Heart left ventricle (tissue), 16 donors: ENCODE measurements around the gene SDHC. TPM values are rescaled to one million over a fixed set of nuclear protein-coding genes. Genes with fewer than 3 reads are reported as not detected.

Source experiments
- ATAC-seq, 4 donors: fragments of 200-7000 bp; cut with Tn5 transposase; one replicate each; pipeline ENCODE4 v1.9.1; 2020 to 2022; ENCODE audit warnings: moderate library complexity in 4 of 4, mild to moderate bottlenecking in 3 of 4, moderate number of reproducible peaks in 1 of 4
- DNase-seq, 5 donors: peaks; one replicate each; pipeline ENCODE4 v3.0.0-alpha.2; 2020
- H3K27ac ChIP-seq, 12 donors: fragments of 200-600 bp; sonication (generic) in 4 of 12; one replicate each; pipeline versions ENCODE4 v1.5.0 to v1.8.0; 2016 to 2022; ENCODE audit warnings: mild to moderate bottlenecking in 2 of 12
- H3K27me3 ChIP-seq, 9 donors: fragments of 200-600 bp; sonication (generic) in 2 of 9; one replicate each; pipeline versions ENCODE4 v1.5.1 to v1.8.0; 2016 to 2022; ENCODE audit warnings: mild to moderate bottlenecking in 3 of 9
- H3K36me3 ChIP-seq, 9 donors: fragments of 200-600 bp; sonication (generic) in 2 of 9; one replicate each; pipeline versions ENCODE4 v1.5.0 to v1.8.0; 2018 to 2022; ENCODE audit warnings: mild to moderate bottlenecking in 2 of 9
- H3K4me1 ChIP-seq, 12 donors: fragments of 200-600 bp; sonication (generic) in 4 of 12; one replicate each; pipeline versions ENCODE4 v1.5.0 to v1.8.0; 2016 to 2022; ENCODE audit warnings: mild to moderate bottlenecking in 3 of 12
- H3K4me3 ChIP-seq, 12 donors: fragments of 200-600 bp; sonication (generic) in 4 of 12; one replicate each; pipeline versions ENCODE4 v1.5.0 to v1.8.0; 2017 to 2022; ENCODE audit warnings: mild to moderate bottlenecking in 9 of 12, moderate library complexity in 4 of 12
- H3K9me3 ChIP-seq, 12 donors: fragments of 200-600 bp; sonication (generic) in 4 of 12; one replicate each; pipeline versions ENCODE4 v1.5.0 to v1.8.0; 2016 to 2022; ENCODE audit warnings: mild to moderate bottlenecking in 1 of 12
- POLR2A ChIP-seq, 2 donors: fragments of 450-650 bp; IDR thresholded peaks; one replicate each; pipeline ENCODE4 v1.6.1; 2017; ENCODE audit warnings: antibody characterized with exemption in 2 of 2, mild to moderate bottlenecking in 2 of 2, moderate library complexity in 2 of 2
- WGBS, 4 donors: extraction: QIAGEN DNeasy Blood & Tissue Kit in 2 of 4; methylation state at CpG; one replicate each; pipeline versions ENCODE4 v1.1.5 to v1.1.7; 2013 to 2018; 5-methylcytosine and 5-hydroxymethylcytosine counted together
- intact Hi-C, 10 donors: fragments of 100-400 bp; cut with DNase I; formaldehyde crosslinking; loops; one replicate each; pipeline versions ENCODE4 v1.11.1 to v1.14.2; 2022
- polyA plus RNA-seq, 2 donors: library from polyadenylated mRNA; stranded (reverse); fragments of 200-250 nt; gene quantifications; one replicate each; pipeline ENCODE4 v1.2.3, GENCODE V29; 2013
- total RNA-seq, 9 donors: library from RNA; depleted of rRNA in 2 of 9; stranded (reverse); fragments of >200 nt in 2 of 9; fragmentation: NEBNext Ultra II Directional in 3 of 9; extraction: Animal tissue kit (Norgen Biotek cat#: 25700) in 3 of 9; gene quantifications; one replicate each; pipeline versions ENCODE4 v1.1.0 to v1.2.4, GENCODE V29; 2016 to 2023
- TF ChIP-seq, protein P1 (sequence below), 12 donors: fragments of 200-600 bp; sonication (generic) in 4 of 12; IDR thresholded peaks; one replicate each; pipeline versions ENCODE4 v1.5.0 to v1.8.0; 2018 to 2022; ENCODE audit warnings: antibody characterized with exemption in 12 of 12, mild to moderate bottlenecking in 5 of 12
- donor health status: ischemic (EF 13 %, LVEDD 7.1; RV severe dilation, severe dysfunction).
- donor health status: healthy with polysubstance abuse.
- donor health status: DM: no; HTN: yes; CAD: no.
- donor health status: DM: no; HTN: no; CAD: no.
- donor health status: ischemic (EF 25% LVEDD 6.9; RV normal size, moderate dysfunction).
- donor health status: ischemic (EF 25% LVEDD 5.7; RV mildly dilated, moderate dysfunction).
- donor health status: healthy.
- donor health status: DM: yes; HTN: yes; CAD: no.
- donor health status: ischemic (EF 35%, LVEDD 5.7; RV mildly dilated, moderate dysfunction).
- donor health status: nonischemic (EF 11% LVEDD 7.7; RV severe dilation, severe dysfunction).
- donor health status: DM: yes; HTN: yes; CAD: no.
- donor health status: PGD.
- donor health status: ischemic (EF 29% LVEDD 5.4; RV normal size, mild dysfunction).
- donor health status: nonischemic (EF 23%, LVEDD 6.1; RV moderate dilation, normal function).

The SDHC gene
- total and polyA plus RNA-seq, 11 donors, result 50.6 to 408 (median 301) TPM

- H3K27ac ChIP-seq, result no peak overlapping the region
- intact Hi-C loops, result loop anchor here in 8 of 10 donors (1.0 to 5.0 kb wide), 3 partner anchors 63 to 64 kb away; partner anchors contain the start of gene TOMM40L (in 7 of the 8)
- no peak for TF ChIP-seq POLR2A (IDR thresholded peaks at IDR 0.05)
- TF ChIP-seq, protein P1, sequence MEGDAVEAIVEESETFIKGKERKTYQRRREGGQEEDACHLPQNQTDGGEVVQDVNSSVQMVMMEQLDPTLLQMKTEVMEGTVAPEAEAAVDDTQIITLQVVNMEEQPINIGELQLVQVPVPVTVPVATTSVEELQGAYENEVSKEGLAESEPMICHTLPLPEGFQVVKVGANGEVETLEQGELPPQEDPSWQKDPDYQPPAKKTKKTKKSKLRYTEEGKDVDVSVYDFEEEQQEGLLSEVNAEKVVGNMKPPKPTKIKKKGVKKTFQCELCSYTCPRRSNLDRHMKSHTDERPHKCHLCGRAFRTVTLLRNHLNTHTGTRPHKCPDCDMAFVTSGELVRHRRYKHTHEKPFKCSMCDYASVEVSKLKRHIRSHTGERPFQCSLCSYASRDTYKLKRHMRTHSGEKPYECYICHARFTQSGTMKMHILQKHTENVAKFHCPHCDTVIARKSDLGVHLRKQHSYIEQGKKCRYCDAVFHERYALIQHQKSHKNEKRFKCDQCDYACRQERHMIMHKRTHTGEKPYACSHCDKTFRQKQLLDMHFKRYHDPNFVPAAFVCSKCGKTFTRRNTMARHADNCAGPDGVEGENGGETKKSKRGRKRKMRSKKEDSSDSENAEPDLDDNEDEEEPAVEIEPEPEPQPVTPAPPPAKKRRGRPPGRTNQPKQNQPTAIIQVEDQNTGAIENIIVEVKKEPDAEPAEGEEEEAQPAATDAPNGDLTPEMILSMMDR (IDR thresholded peaks at IDR 0.05), result no peak
- no peak for ATAC-seq
- H3K27me3 ChIP-seq, result no peaks in the 10 kb centered on the region
- no peaks in the 10 kb centered on the region for H3K4me1 ChIP-seq
- H3K9me3 ChIP-seq, result no peaks in the 10 kb centered on the region
- no peak overlapping the region for H3K4me3 ChIP-seq
- no peaks in the 10 kb centered on the region for H3K36me3 ChIP-seq
- WGBS, 4 donors, result 72 to 89% (median 82%) methylated on average over 1 of the region's 1 CpG
- no peak for DNase-seq
Measured at GRCh38 chr1:161290779-161291178, 23.4 kb upstream of the SDHC start.

- DNase-seq (no peak), ATAC-seq (no peak)
- Histone ChIP-seq H3K36me3 (no peaks in the 10 kb centered on the region), H3K4me1 (peaks cover 0 to 13% (median 0%) of the 10 kb centered on the region in 12 donors), H3K27me3 (no peaks in the 10 kb centered on the region), H3K9me3 (no peaks in the 10 kb centered on the region), H3K27ac (peak overlapping the region in 1 of 12 donors; percentile 6), H3K4me3 (no peak overlapping the region)
- intact Hi-C loops, result loop anchor here in 1 of 10 donors (5.0 kb wide), 1 partner anchor 60 kb away; no protein-coding TSS in a partner anchor
- TF ChIP-seq, protein P1 (IDR thresholded peaks at IDR 0.05), result no peak
- no peak for TF ChIP-seq POLR2A (IDR thresholded peaks at IDR 0.05)
Measured at GRCh38 chr1:161297415-161297814, 16.8 kb upstream of the SDHC start.

DNA sequence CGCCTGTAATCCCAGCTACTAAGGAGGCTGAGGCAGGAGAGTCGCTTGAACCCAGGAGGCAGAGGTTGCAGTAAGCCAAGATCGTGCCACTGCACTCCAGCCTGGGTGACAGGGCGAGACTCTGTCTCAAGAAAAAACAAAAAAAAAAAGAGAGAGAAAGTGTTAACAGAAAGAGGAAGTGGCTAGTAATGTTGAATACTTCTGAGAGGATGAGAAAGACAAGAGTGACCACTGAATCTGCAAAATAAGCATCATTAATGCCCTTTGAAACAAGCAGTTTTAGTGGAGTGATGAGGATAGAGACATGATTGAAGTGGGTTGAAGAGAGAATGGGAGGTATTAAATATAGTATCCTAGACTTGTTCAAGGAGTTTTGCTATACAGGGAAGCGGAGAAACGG, 16.1 kb upstream of the SDHC start:
- TF ChIP-seq POLR2A (IDR thresholded peaks at IDR 0.05), result no peak
- TF ChIP-seq, protein P1 (IDR thresholded peaks at IDR 0.05), result no peak
- Histone ChIP-seq H3K4me3 (no peak overlapping the region), H3K27me3 (no peaks in the 10 kb centered on the region), H3K9me3 (no peaks in the 10 kb centered on the region), H3K4me1 (peaks cover 0 to 13% (median 0%) of the 10 kb centered on the region in 12 donors), H3K27ac (peak overlapping the region in 1 of 12 donors; percentile 6), H3K36me3 (no peaks in the 10 kb centered on the region)
- no peak for DNase-seq
- WGBS, 4 donors, result 92 to 95% (median 93%) methylated on average over 6 of the region's 6 CpGs
- intact Hi-C loops, result loop anchor here in 1 of 10 donors (5.0 kb wide), 1 partner anchor 59 kb away; no protein-coding TSS in a partner anchor
- ATAC-seq, result no peak

DNA sequence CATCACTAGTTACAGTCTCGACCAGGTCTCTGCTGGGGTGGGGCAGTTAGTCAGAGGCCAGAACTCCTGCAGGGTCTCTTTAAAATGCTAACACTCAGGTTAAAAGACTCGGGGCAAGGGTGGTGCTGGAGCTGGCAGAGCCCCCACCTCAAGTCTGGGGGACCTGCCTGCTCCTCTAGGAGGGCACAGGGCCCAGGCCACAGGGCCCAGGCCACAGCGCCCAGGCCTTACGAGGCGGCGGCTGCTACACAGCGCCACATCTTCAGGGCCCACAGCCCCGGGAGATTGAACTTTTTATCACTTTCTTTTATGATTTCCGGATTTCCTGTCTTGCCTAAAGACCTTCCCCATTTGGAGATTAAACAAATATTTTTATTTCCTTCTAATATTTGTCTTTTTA, 14.8 kb upstream of the SDHC start:
- no peaks in the 10 kb centered on the region for H3K27me3 ChIP-seq
- no peak for ATAC-seq
- WGBS, 4 donors, result 75 to 80% (median 76%) methylated on average over 9 of the region's 9 CpGs
- H3K27ac ChIP-seq, result no peak overlapping the region
- no peak overlapping the region for H3K4me3 ChIP-seq
- no peaks in the 10 kb centered on the region for H3K9me3 ChIP-seq
- no peak for TF ChIP-seq POLR2A (IDR thresholded peaks at IDR 0.05)
- TF ChIP-seq, protein P1 (IDR thresholded peaks at IDR 0.05), result no peak
- no peak for DNase-seq
- peaks cover 0 to 23% (median under 1%) of the 10 kb centered on the region in 12 donors for H3K4me1 ChIP-seq
- H3K36me3 ChIP-seq, result no peaks in the 10 kb centered on the region
- intact Hi-C loops, result loop anchor here in 1 of 10 donors (5.0 kb wide), 1 partner anchor 58 kb away; no protein-coding TSS in a partner anchor
